Mesenchymal stem cell (in vitro differentiated cells and primary cell): ENCODE data around the gene ITGAX.

ENCODE experiments used
- DNase-seq: peaks from one replicate; pipeline ENCODE4 v3.0.0-alpha.2; 2013
- H2AFZ ChIP-seq: one replicate; pipeline ENCODE4 v1.6.1; 2013; ENCODE audit warnings: low read depth, mild to moderate bottlenecking, control low read depth, inconsistent platforms, low read length, moderate library complexity
- H2AK5ac ChIP-seq: 2 replicates; pipeline ENCODE4 v1.6.1; 2013; ENCODE audit warnings: low read length, moderate library complexity, mild to moderate bottlenecking, inconsistent platforms; ENCODE audit not compliant: severe bottlenecking
- H2BK120ac ChIP-seq: one replicate; pipeline ENCODE4 v1.6.1; 2013; ENCODE audit warnings: low read depth, mild to moderate bottlenecking, inconsistent platforms, low read length, moderate library complexity
- H2BK12ac ChIP-seq, 2 experiments: one replicate each; pipeline ENCODE4 v1.6.1; 2013; ENCODE audit warnings: inconsistent platforms in 2 of 2, low read length in 2 of 2, mild to moderate bottlenecking in 2 of 2, moderate library complexity in 2 of 2, control low read depth in 1 of 2
- H2BK15ac ChIP-seq: one replicate; pipeline ENCODE4 v1.6.1; 2013; ENCODE audit warnings: mild to moderate bottlenecking, low read depth, inconsistent platforms; ENCODE audit not compliant: poor library complexity, severe bottlenecking
- H2BK5ac ChIP-seq: 2 replicates; pipeline ENCODE4 v1.6.1; 2013; ENCODE audit warnings: low read depth, mild to moderate bottlenecking, low read length, control low read depth, inconsistent platforms; ENCODE audit not compliant: poor library complexity, severe bottlenecking
- H3K14ac ChIP-seq, 2 experiments: one replicate each; pipeline ENCODE4 v1.6.1; 2013; ENCODE audit warnings: inconsistent platforms in 2 of 2, low read length in 2 of 2, control low read depth in 1 of 2, mild to moderate bottlenecking in 1 of 2, moderate library complexity in 1 of 2
- H3K18ac ChIP-seq, 2 experiments: one replicate each; pipeline ENCODE4 v1.6.1; 2013; ENCODE audit warnings: inconsistent platforms in 2 of 2, low read length in 2 of 2, control low read depth in 1 of 2, low read depth in 1 of 2, mild to moderate bottlenecking in 1 of 2
- H3K23ac ChIP-seq, 2 experiments: one replicate each; pipeline ENCODE4 v1.6.1; 2013; ENCODE audit warnings: inconsistent platforms in 2 of 2, low read length in 2 of 2, mild to moderate bottlenecking in 2 of 2, moderate library complexity in 2 of 2, control low read depth in 1 of 2
- H3K27ac ChIP-seq: 2 replicates; pipeline ENCODE4 v1.5.1; 2013; ENCODE audit warnings: mild to moderate bottlenecking, moderate library complexity, low read length, control low read depth, inconsistent platforms; ENCODE audit not compliant: poor library complexity, severe bottlenecking
- H3K27me3 ChIP-seq, 2 experiments: 2 replicates each; pipeline versions ENCODE4 v1.6.1 to v1.7.0; 2013; ENCODE audit warnings: low read length in 2 of 2, mild to moderate bottlenecking in 2 of 2, moderate library complexity in 2 of 2, control low read depth in 1 of 2, inconsistent platforms in 1 of 2; ENCODE audit not compliant: control insufficient read depth in 1 of 2, insufficient read depth in 1 of 2
- H3K36me3 ChIP-seq, 2 experiments: 2 replicates each; pipeline versions ENCODE4 v1.6.1 to v1.7.0; 2013; ENCODE audit warnings: low read length in 2 of 2, control low read depth in 1 of 2, inconsistent platforms in 1 of 2, low read depth in 1 of 2, mild to moderate bottlenecking in 1 of 2; ENCODE audit not compliant: insufficient read depth in 2 of 2, control insufficient read depth in 1 of 2
- H3K4ac ChIP-seq, 2 experiments: one replicate each; pipeline ENCODE4 v1.6.1; 2013; ENCODE audit warnings: inconsistent platforms in 2 of 2, low read length in 2 of 2, mild to moderate bottlenecking in 2 of 2, moderate library complexity in 2 of 2, control low read depth in 1 of 2, low read depth in 1 of 2
- H3K4me1 ChIP-seq: 2 replicates; pipeline ENCODE4 v1.6.1; 2013; ENCODE audit warnings: low read depth, low read length, control low read depth; ENCODE audit not compliant: control insufficient read depth, insufficient read depth
- H3K4me2 ChIP-seq: 2 replicates; pipeline ENCODE4 v1.6.1; 2013; ENCODE audit warnings: low read length, mild to moderate bottlenecking, inconsistent platforms; ENCODE audit not compliant: poor library complexity, severe bottlenecking
- H3K4me3 ChIP-seq, 2 experiments: 2 replicates each; pipeline versions ENCODE4 v1.5.1 to v1.7.0; 2013; ENCODE audit warnings: low read length in 2 of 2, mild to moderate bottlenecking in 2 of 2, control low read depth in 1 of 2, low read depth in 1 of 2; ENCODE audit not compliant: insufficient read depth in 1 of 2
- H3K79me1 ChIP-seq: replicated peaks from 2 replicates; pipeline ENCODE4 v1.6.1; 2013; ENCODE audit warnings: mild to moderate bottlenecking, control low read depth, low read length, inconsistent platforms; ENCODE audit not compliant: poor library complexity, severe bottlenecking
- H3K9ac ChIP-seq: 2 replicates; pipeline ENCODE4 v1.7.0; 2013; ENCODE audit warnings: mild to moderate bottlenecking, low read length, moderate library complexity
- H3K9me3 ChIP-seq: 2 replicates; pipeline ENCODE4 v1.7.0; 2013; ENCODE audit warnings: mild to moderate bottlenecking, low read length; ENCODE audit not compliant: control insufficient read depth
- H4K8ac ChIP-seq: one replicate; pipeline ENCODE4 v1.6.1; 2013; ENCODE audit warnings: inconsistent platforms, mild to moderate bottlenecking, low read length, moderate library complexity
- H4K91ac ChIP-seq: one replicate; pipeline ENCODE4 v1.6.1; 2013; ENCODE audit warnings: mild to moderate bottlenecking, low read length, inconsistent platforms
- WGBS: methylation state at CpG from one replicate; pipeline ENCODE4 v1.1.7; 2013; ENCODE audit warnings: mixed read lengths; 5-methylcytosine and 5-hydroxymethylcytosine counted together

ITGAX gene

DNA sequence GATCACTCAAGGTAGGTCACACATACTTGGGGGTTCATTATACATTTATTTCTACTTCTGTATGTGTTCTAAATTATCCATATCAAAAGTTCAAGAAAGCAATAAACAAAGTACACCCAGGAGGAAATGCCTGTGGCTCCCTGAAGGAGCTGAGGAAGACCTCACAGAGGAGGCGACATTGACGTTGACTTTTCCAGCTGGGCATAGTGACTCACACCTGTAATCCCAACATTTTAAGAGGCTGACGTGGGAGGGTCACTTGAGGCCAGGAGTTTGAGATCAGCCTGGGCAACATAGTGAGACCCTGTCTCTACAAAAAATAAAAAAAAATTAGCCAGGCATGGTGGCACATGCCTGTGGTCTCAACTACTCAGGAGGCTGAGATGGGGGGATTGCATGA lies 54.5 kb downstream of the ITGAX start:
- no peaks in the 10 kb centered on the region for H3K79me1 ChIP-seq
- H2BK15ac ChIP-seq, result no peak overlapping the region
- H3K4me3 ChIP-seq, result no peak overlapping the region
- no peaks in the 10 kb centered on the region for H3K36me3 ChIP-seq
- no peak overlapping the region for H3K27ac ChIP-seq
- H3K23ac ChIP-seq, result no peak overlapping the region
- no peaks in the 10 kb centered on the region for H3K9me3 ChIP-seq
- H3K4me1 ChIP-seq, result no peaks in the 10 kb centered on the region
- no peak overlapping the region for H4K8ac ChIP-seq
- no peak overlapping the region for H3K9ac ChIP-seq
- H3K18ac ChIP-seq, result no peak overlapping the region
- H3K4ac ChIP-seq, result no peak overlapping the region
- H3K14ac ChIP-seq, result no peak overlapping the region
- no peak overlapping the region for H2AFZ ChIP-seq
- no peak overlapping the region for H2AK5ac ChIP-seq
- H3K27me3 ChIP-seq, result peaks cover 0 to 33% of the 10 kb centered on the region in 2 experiments
- 51% methylated on average over 3 of the region's 3 CpGs for WGBS
- DNase-seq, result peak; percentile 12
- no peak overlapping the region for H2BK12ac ChIP-seq
- no peak overlapping the region for H4K91ac ChIP-seq
- H2BK5ac ChIP-seq, result no peak overlapping the region
- no peak overlapping the region for H2BK120ac ChIP-seq
- H3K4me2 ChIP-seq, result no peak overlapping the region

DNA sequence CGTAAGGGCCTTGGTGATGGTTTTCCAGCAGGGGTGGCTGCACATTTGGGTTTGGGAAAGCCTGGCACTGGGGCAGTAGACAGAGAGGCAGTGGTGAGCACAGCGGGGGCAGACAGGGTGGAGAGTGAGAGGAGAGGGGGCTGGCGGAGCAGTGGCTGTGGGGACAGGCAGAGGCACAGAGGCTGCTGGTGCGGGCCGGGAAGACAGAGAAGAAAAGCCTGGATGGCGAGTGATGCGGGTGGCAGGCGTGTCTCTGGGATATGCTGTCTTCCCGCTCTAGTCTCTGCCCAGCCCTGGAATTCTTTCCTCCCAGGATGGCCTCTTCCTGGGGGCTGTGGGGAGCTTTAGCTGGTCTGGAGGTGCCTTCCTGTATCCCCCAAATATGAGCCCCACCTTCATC lies 55.1 kb downstream of the ITGAX start:
- 90% methylated on average over 8 of the region's 9 CpGs for WGBS
- no peak overlapping the region for H3K27ac ChIP-seq
- H3K4me1 ChIP-seq, result no peaks in the 10 kb centered on the region
- H3K14ac ChIP-seq, result no peak overlapping the region
- no peak overlapping the region for H3K9ac ChIP-seq
- peaks cover 0 to 40% of the 10 kb centered on the region in 2 experiments for H3K27me3 ChIP-seq
- H4K91ac ChIP-seq, result no peak overlapping the region
- H2AK5ac ChIP-seq, result no peak overlapping the region
- no peak overlapping the region for H3K4ac ChIP-seq
- H4K8ac ChIP-seq, result no peak overlapping the region
- no peak overlapping the region for H3K4me2 ChIP-seq
- no peak overlapping the region for H3K4me3 ChIP-seq
- no peak overlapping the region for H2BK5ac ChIP-seq
- no peaks in the 10 kb centered on the region for H3K9me3 ChIP-seq
- no peak overlapping the region for H2BK120ac ChIP-seq
- H3K23ac ChIP-seq, result no peak overlapping the region
- no peak for DNase-seq
- H3K36me3 ChIP-seq, result no peaks in the 10 kb centered on the region
- H2BK12ac ChIP-seq, result no peak overlapping the region
- no peak overlapping the region for H2BK15ac ChIP-seq
- H3K18ac ChIP-seq, result no peak overlapping the region
- no peaks in the 10 kb centered on the region for H3K79me1 ChIP-seq
- no peak overlapping the region for H2AFZ ChIP-seq

DNA sequence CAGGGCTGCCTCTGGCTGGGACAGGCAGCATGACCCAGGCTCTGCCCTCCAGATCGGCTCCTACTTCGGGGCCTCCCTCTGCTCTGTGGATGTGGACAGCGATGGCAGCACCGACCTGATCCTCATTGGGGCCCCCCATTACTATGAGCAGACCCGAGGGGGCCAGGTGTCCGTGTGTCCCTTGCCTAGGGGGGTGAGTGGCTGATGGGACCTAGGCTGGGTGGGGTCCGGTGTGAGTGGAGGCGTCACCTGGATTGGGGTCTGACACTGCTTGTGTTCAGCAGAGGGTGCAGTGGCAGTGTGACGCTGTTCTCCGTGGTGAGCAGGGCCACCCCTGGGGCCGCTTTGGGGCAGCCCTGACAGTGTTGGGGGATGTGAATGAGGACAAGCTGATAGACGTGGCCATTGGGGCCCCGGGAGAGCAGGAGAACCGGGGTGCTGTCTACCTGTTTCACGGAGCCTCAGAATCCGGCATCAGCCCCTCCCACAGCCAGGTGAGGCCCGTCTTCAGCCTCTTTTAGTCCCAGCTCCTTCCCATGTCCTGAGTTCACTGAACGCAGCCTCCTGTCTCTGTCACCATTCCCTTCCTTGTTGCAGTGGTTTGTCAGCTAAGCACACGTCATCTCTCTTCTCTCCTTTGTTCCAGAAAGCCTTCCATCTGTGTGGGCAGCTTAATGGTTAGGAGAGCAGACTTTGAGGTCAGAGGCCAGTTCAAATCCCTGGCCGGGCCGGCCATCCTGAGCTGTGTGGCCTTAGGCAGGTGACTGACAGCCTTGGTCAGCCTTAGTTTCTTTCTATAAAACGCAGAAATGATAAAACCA lies 56.3 kb downstream of the ITGAX start:
- Histone ChIP-seq H3K4me2 (no peak overlapping the region), H2BK5ac (no peak overlapping the region), H3K27me3 (peaks cover 5 to 43% of the 10 kb centered on the region in 2 experiments), H3K4me3 (no peak overlapping the region), H2BK120ac (no peak overlapping the region), H2BK15ac (no peak overlapping the region), H2BK12ac (no peak overlapping the region), H3K4ac (no peak overlapping the region), H4K8ac (no peak overlapping the region), H2AK5ac (no peak overlapping the region), H3K36me3 (no peaks in the 10 kb centered on the region), H2AFZ (no peak overlapping the region), H3K9ac (no peak overlapping the region), H3K79me1 (no peaks in the 10 kb centered on the region), H4K91ac (no peak overlapping the region), H3K9me3 (peaks cover 5% of the 10 kb centered on the region), H3K23ac (no peak overlapping the region), H3K18ac (no peak overlapping the region), H3K14ac (no peak overlapping the region), H3K27ac (no peak overlapping the region), H3K4me1 (no peaks in the 10 kb centered on the region)
- DNase-seq, result no peak
- 76% methylated on average over 21 of the region's 22 CpGs for WGBS

DNA sequence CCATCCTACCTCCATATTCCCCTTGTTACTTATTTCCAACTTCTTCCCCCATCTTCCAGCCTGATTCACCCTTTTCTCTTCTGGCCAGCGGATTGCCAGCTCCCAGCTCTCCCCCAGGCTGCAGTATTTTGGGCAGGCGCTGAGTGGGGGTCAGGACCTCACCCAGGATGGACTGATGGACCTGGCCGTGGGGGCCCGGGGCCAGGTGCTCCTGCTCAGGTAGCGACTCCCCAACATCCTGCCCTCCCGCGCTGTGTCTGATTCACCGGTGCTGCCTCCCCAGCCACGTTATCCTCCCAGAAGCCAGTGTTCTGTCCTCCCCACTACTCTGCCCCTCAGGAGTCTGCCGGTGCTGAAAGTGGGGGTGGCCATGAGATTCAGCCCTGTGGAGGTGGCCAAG lies 57.8 kb downstream of the ITGAX start:
- H4K91ac ChIP-seq, result no peak overlapping the region
- H3K14ac ChIP-seq, result no peak overlapping the region
- no peaks in the 10 kb centered on the region for H3K36me3 ChIP-seq
- H3K23ac ChIP-seq, result no peak overlapping the region
- H3K4me3 ChIP-seq, result no peak overlapping the region
- H2AK5ac ChIP-seq, result no peak overlapping the region
- peaks cover 5% of the 10 kb centered on the region for H3K9me3 ChIP-seq
- no peak overlapping the region for H3K18ac ChIP-seq
- H3K27me3 ChIP-seq, result peaks cover 5 to 47% of the 10 kb centered on the region in 2 experiments
- no peak overlapping the region for H3K27ac ChIP-seq
- no peaks in the 10 kb centered on the region for H3K4me1 ChIP-seq
- no peaks in the 10 kb centered on the region for H3K79me1 ChIP-seq
- no peak overlapping the region for H2BK120ac ChIP-seq
- H3K9ac ChIP-seq, result no peak overlapping the region
- no peak for DNase-seq
- no peak overlapping the region for H2BK12ac ChIP-seq
- H2AFZ ChIP-seq, result no peak overlapping the region
- H4K8ac ChIP-seq, result no peak overlapping the region
- no peak overlapping the region for H2BK15ac ChIP-seq
- WGBS, result 67% methylated on average over 5 of the region's 10 CpGs
- H3K4me2 ChIP-seq, result no peak overlapping the region
- no peak overlapping the region for H3K4ac ChIP-seq
- H2BK5ac ChIP-seq, result no peak overlapping the region
